WTC11 (cell line): ENCODE measurements around the gene AKAP13. TPM values are rescaled to one million over a fixed set of nuclear protein-coding genes. Genes with fewer than 3 reads are reported as not detected.

Experiments used
- ATAC-seq: fragments of 200-7000 bp; cut with Tn5 transposase; 2 replicates; pipeline ENCODE4 v1.10.0; 2021; ENCODE audit warnings: mild to moderate bottlenecking, moderate library complexity
- CTCF ChIA-PET: fragments of 300-600 bp; sonication (Branson Sonifier 250); formaldehyde crosslinking; loops from one replicate; lab custom pipeline; 2021; ENCODE audit warnings: antibody characterized with exemption; lab: Charles Lee
- POLR2A ChIA-PET: fragments of 350-600 bp; sonication (Branson Sonifier 250); formaldehyde crosslinking; loops from one replicate; lab custom pipeline; 2021; ENCODE audit warnings: antibody characterized with exemption; lab: Charles Lee
- DNase-seq: peaks from one replicate; pipeline ENCODE4 v3.0.0; 2021; ENCODE audit warnings: low spot score
- H3K27ac Mint-ChIP-seq: 2 replicates; pipeline ENCODE4 v1.8.0; 2021; ENCODE audit warnings: mixed read lengths
- H3K27me3 Mint-ChIP-seq: 2 replicates; pipeline ENCODE4 v1.8.0; 2021; ENCODE audit warnings: low read depth, mild to moderate bottlenecking, moderate library complexity, mixed read lengths
- H3K36me3 Mint-ChIP-seq: 2 replicates; pipeline ENCODE4 v1.8.0; 2021; ENCODE audit warnings: mixed read lengths
- H3K4me1 Mint-ChIP-seq: 2 replicates; pipeline ENCODE4 v1.8.0; 2022; ENCODE audit warnings: mixed read lengths
- H3K4me3 Mint-ChIP-seq: 2 replicates; pipeline ENCODE4 v1.8.0; 2021; ENCODE audit warnings: mild to moderate bottlenecking, moderate library complexity, mixed read lengths
- H3K9me3 Mint-ChIP-seq: 2 replicates; pipeline ENCODE4 v1.8.0; 2021; ENCODE audit warnings: mixed read lengths
- EMX1 ChIP-seq: fragments of 250-450 bp; sonication (Bioruptor Pico); IDR thresholded peaks from 2 replicates; pipeline ENCODE4 v1.8.0; 2021; ENCODE audit warnings: mild to moderate bottlenecking
- ESRRA ChIP-seq: sonication (generic); formaldehyde crosslinking; IDR thresholded peaks from 2 replicates; pipeline ENCODE4 v1.8.1; 2022; ENCODE audit warnings: mild to moderate bottlenecking, missing genetic modification reagents, borderline replicate concordance
- FOXK1 ChIP-seq: sonication (generic); formaldehyde crosslinking; IDR thresholded peaks from 2 replicates; pipeline ENCODE4 v1.8.0; 2022; ENCODE audit warnings: mild to moderate bottlenecking, moderate library complexity, missing genetic modification reagents
- FOXP4 ChIP-seq: sonication (generic); formaldehyde crosslinking; IDR thresholded peaks from 2 replicates; pipeline ENCODE4 v1.8.0; 2022; ENCODE audit warnings: mild to moderate bottlenecking, missing genetic modification reagents
- GRHL2 ChIP-seq: fragments of 250-450 bp; sonication (Bioruptor Pico); IDR thresholded peaks from 2 replicates; pipeline ENCODE4 v1.8.0; 2022; ENCODE audit warnings: mild to moderate bottlenecking, moderate library complexity; ENCODE audit not compliant: insufficient replicate concordance, severe bottlenecking
- HMGA2 ChIP-seq: fragments of 250-450 bp; sonication (Bioruptor Pico); IDR thresholded peaks from 2 replicates; pipeline ENCODE4 v1.4.0; 2021; ENCODE audit warnings: mild to moderate bottlenecking, moderate library complexity
- MXD4 ChIP-seq: fragments of 250-450 bp; sonication (Bioruptor Pico); IDR thresholded peaks from 2 replicates; pipeline ENCODE4 v1.8.0; 2021; ENCODE audit warnings: mild to moderate bottlenecking, moderate library complexity, borderline replicate concordance
- NFE2L1 ChIP-seq: sonication (generic); formaldehyde crosslinking; IDR thresholded peaks from 2 replicates; pipeline ENCODE4 v1.8.1; 2023; ENCODE audit warnings: missing genetic modification reagents
- NFYB ChIP-seq: sonication (generic); formaldehyde crosslinking; conservative IDR thresholded peaks from 2 replicates; pipeline ENCODE4 v1.8.0; 2022; ENCODE audit warnings: low read depth, missing genetic modification reagents
- SMAD4 ChIP-seq: sonication (generic); formaldehyde crosslinking; IDR thresholded peaks from 2 replicates; pipeline ENCODE4 v1.8.0; 2022; ENCODE audit warnings: mild to moderate bottlenecking, missing genetic modification reagents
- SP1 ChIP-seq: sonication (generic); formaldehyde crosslinking; conservative IDR thresholded peaks from 2 replicates; pipeline ENCODE4 v1.8.1; 2022; ENCODE audit warnings: missing genetic modification reagents
- TEAD4 ChIP-seq: sonication (generic); formaldehyde crosslinking; IDR thresholded peaks from 2 replicates; pipeline ENCODE4 v1.8.0; 2022; ENCODE audit warnings: mild to moderate bottlenecking, missing genetic modification reagents
- ZBTB43 ChIP-seq: sonication (generic); formaldehyde crosslinking; IDR thresholded peaks from 2 replicates; pipeline ENCODE4 v1.8.1; 2023; ENCODE audit warnings: mild to moderate bottlenecking, missing genetic modification reagents
- ZMAT4 ChIP-seq: fragments of 250-450 bp; sonication (Bioruptor Pico); IDR thresholded peaks from 2 replicates; pipeline ENCODE4 v1.9.0; 2021; ENCODE audit warnings: mild to moderate bottlenecking
- ZNF317 ChIP-seq: sonication (generic); formaldehyde crosslinking; IDR thresholded peaks from 2 replicates; pipeline ENCODE4 v1.8.1; 2023; ENCODE audit warnings: low read depth, mild to moderate bottlenecking, moderate library complexity, missing genetic modification reagents, borderline replicate concordance
- ZNF416 ChIP-seq: fragments of 250-450 bp; sonication (Bioruptor Pico); IDR thresholded peaks from 2 replicates; pipeline ENCODE4 v1.9.0; 2021; ENCODE audit warnings: mild to moderate bottlenecking, inconsistent platforms
- ZNF512 ChIP-seq: sonication (generic); formaldehyde crosslinking; IDR thresholded peaks from 2 replicates; pipeline ENCODE4 v1.8.1; 2022; ENCODE audit warnings: missing genetic modification reagents, borderline replicate concordance
- total RNA-seq: library from RNA; stranded (reverse); gene quantifications from 3 replicates; pipeline ENCODE4 v1.2.3, GENCODE V29; 2021
- TF ChIP-seq, protein P1 (sequence below): fragments of 250-450 bp; sonication (Bioruptor Pico); IDR thresholded peaks from 2 replicates; pipeline ENCODE4 v1.9.0; 2021; ENCODE audit warnings: mild to moderate bottlenecking
- TF ChIP-seq, protein P2 (sequence below): sonication (generic); formaldehyde crosslinking; IDR thresholded peaks from 2 replicates; pipeline ENCODE4 v1.8.0; 2022; ENCODE audit warnings: mild to moderate bottlenecking, missing genetic modification reagents
- TF ChIP-seq, protein P3 (sequence below): fragments of 250-450 bp; sonication (Bioruptor Pico); IDR thresholded peaks from 2 replicates; pipeline ENCODE4 v1.8.0; 2021; ENCODE audit warnings: mild to moderate bottlenecking
- TF ChIP-seq, protein P4 (sequence below): sonication (generic); formaldehyde crosslinking; IDR thresholded peaks from 2 replicates; pipeline ENCODE4 v1.8.0; 2022; ENCODE audit warnings: missing genetic modification reagents

Gene AKAP13
- total RNA-seq, 1 experiment from 2014 or later, result 50.3 TPM

GRCh38 chr15:85386261-85386660, 5.9 kb downstream of the AKAP13 start:
- Mint-ChIP-seq H3K9me3 (no peaks in the 10 kb centered on the region), H3K27me3 (no peaks in the 10 kb centered on the region), H3K36me3 (no peaks in the 10 kb centered on the region), H3K27ac (no peak overlapping the region)
- DNase-seq (no peak), ATAC-seq (no peak)
- ChIA-PET POLR2A (no interaction called here), CTCF (no interaction called here)
- TF ChIP-seq ZNF317 (no peak), ZNF416 (CRISPR knock-in tag) (no peak)
- TF ChIP-seq, all 79 proteins: peak for 0
- Mint-ChIP-seq H3K4me1 (peaks cover 23% of the 10 kb centered on the region), H3K4me3 (no peak overlapping the region)

DNA sequence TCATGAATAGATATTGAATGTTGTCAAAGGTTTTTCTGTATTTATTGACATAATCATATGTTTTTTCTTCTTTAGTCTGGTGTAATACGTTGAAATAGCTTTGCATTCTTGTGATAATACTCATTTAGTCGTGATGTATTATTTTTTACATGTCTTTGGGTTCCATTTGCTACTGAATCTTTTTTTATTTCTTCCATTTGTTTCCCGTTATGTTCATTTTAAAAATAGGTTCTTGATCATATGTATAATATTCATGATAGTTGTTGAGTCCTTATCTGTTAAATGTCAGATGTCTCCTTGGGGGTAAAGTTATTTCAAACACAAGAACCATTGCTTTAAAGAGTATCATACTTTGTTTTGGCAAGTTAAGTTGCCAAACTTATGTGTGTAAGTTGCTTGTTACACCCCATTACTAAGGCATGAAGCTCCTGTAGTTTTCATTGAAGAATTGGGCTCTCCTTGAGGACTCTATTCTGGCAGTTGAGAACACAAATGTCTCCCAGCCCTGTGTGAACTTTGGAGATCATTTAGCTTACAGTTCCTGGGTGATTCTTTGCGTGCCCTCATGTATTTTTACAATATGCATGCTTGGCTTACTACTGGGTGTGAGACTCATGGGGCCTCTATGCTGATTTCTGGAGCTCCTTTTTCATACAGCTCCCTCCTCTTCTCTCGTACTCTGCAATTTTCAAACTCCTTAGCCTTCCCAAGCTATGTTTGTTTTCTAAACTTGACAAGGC, 8.3 kb downstream of the AKAP13 start:
- no peak overlapping the region for H3K4me3 Mint-ChIP-seq
- H3K27me3 Mint-ChIP-seq, result no peaks in the 10 kb centered on the region
- CTCF ChIA-PET, result interaction anchor here (0.9 kb wide), 1 partner anchor 9 kb away, joined by 3 read pairs; no protein-coding TSS in a partner anchor

More for the DNA sequence above, 8.3 kb downstream of the AKAP13 start:
- no peak for DNase-seq
- Mint-ChIP-seq H3K4me1 (peaks cover 15% of the 10 kb centered on the region), H3K9me3 (no peaks in the 10 kb centered on the region), H3K36me3 (no peaks in the 10 kb centered on the region), H3K27ac (no peak overlapping the region)
- TF ChIP-seq HMGA2 (CRISPR knock-in tag), result no peak
- no peak for TF ChIP-seq NFE2L1
- no peak for TF ChIP-seq FOXK1 (CRISPR knock-in tag)
- no peak for TF ChIP-seq MXD4 (CRISPR knock-in tag)
- TF ChIP-seq, protein P1, sequence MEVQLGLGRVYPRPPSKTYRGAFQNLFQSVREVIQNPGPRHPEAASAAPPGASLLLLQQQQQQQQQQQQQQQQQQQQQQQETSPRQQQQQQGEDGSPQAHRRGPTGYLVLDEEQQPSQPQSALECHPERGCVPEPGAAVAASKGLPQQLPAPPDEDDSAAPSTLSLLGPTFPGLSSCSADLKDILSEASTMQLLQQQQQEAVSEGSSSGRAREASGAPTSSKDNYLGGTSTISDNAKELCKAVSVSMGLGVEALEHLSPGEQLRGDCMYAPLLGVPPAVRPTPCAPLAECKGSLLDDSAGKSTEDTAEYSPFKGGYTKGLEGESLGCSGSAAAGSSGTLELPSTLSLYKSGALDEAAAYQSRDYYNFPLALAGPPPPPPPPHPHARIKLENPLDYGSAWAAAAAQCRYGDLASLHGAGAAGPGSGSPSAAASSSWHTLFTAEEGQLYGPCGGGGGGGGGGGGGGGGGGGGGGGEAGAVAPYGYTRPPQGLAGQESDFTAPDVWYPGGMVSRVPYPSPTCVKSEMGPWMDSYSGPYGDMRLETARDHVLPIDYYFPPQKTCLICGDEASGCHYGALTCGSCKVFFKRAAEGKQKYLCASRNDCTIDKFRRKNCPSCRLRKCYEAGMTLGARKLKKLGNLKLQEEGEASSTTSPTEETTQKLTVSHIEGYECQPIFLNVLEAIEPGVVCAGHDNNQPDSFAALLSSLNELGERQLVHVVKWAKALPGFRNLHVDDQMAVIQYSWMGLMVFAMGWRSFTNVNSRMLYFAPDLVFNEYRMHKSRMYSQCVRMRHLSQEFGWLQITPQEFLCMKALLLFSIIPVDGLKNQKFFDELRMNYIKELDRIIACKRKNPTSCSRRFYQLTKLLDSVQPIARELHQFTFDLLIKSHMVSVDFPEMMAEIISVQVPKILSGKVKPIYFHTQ (CRISPR knock-in tag), result no peak
- no peak for TF ChIP-seq EMX1 (CRISPR knock-in tag)
- no peak for TF ChIP-seq ZBTB43
- no peak for TF ChIP-seq NFYB (CRISPR knock-in tag)
- no peak for TF ChIP-seq FOXP4
- TF ChIP-seq, protein P2, sequence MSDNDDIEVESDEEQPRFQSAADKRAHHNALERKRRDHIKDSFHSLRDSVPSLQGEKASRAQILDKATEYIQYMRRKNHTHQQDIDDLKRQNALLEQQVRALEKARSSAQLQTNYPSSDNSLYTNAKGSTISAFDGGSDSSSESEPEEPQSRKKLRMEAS (CRISPR knock-in tag), result no peak
- TF ChIP-seq, protein P3, sequence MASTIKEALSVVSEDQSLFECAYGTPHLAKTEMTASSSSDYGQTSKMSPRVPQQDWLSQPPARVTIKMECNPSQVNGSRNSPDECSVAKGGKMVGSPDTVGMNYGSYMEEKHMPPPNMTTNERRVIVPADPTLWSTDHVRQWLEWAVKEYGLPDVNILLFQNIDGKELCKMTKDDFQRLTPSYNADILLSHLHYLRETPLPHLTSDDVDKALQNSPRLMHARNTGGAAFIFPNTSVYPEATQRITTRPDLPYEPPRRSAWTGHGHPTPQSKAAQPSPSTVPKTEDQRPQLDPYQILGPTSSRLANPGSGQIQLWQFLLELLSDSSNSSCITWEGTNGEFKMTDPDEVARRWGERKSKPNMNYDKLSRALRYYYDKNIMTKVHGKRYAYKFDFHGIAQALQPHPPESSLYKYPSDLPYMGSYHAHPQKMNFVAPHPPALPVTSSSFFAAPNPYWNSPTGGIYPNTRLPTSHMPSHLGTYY (CRISPR knock-in tag), result no peak
- TF ChIP-seq ESRRA (CRISPR knock-in tag), result no peak
- no peak for TF ChIP-seq ZMAT4 (CRISPR knock-in tag)
- no peak for TF ChIP-seq GRHL2 (CRISPR knock-in tag)
- no peak for TF ChIP-seq SMAD4 (CRISPR knock-in tag)
- TF ChIP-seq TEAD4 (CRISPR knock-in tag), result no peak
- TF ChIP-seq, protein P4, sequence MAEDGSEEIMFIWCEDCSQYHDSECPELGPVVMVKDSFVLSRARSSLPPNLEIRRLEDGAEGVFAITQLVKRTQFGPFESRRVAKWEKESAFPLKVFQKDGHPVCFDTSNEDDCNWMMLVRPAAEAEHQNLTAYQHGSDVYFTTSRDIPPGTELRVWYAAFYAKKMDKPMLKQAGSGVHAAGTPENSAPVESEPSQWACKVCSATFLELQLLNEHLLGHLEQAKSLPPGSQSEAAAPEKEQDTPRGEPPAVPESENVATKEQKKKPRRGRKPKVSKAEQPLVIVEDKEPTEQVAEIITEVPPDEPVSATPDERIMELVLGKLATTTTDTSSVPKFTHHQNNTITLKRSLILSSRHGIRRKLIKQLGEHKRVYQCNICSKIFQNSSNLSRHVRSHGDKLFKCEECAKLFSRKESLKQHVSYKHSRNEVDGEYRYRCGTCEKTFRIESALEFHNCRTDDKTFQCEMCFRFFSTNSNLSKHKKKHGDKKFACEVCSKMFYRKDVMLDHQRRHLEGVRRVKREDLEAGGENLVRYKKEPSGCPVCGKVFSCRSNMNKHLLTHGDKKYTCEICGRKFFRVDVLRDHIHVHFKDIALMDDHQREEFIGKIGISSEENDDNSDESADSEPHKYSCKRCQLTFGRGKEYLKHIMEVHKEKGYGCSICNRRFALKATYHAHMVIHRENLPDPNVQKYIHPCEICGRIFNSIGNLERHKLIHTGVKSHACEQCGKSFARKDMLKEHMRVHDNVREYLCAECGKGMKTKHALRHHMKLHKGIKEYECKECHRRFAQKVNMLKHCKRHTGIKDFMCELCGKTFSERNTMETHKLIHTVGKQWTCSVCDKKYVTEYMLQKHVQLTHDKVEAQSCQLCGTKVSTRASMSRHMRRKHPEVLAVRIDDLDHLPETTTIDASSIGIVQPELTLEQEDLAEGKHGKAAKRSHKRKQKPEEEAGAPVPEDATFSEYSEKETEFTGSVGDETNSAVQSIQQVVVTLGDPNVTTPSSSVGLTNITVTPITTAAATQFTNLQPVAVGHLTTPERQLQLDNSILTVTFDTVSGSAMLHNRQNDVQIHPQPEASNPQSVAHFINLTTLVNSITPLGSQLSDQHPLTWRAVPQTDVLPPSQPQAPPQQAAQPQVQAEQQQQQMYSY (CRISPR knock-in tag), result no peak
- TF ChIP-seq ZNF512 (CRISPR knock-in tag), result no peak
- TF ChIP-seq SP1, result no peak
- ATAC-seq, result no peak
- POLR2A ChIA-PET, result no interaction called here
